Measurements from ENCODE around the gene CRYBG2. TPM values are rescaled to one million over a fixed set of nuclear protein-coding genes. Genes with fewer than 3 reads are reported as not detected.

The CRYBG2 gene
- total RNA-seq, 1 experiment from 2014 or later = 0.64 TPM

GRCh38 chr1:26357121-26357602 is 3.2 kb upstream of the CRYBG2 start:
- intact Hi-C loops (cut with micrococcal nuclease; ENCODE audit: unreplicated experiment) = no loop called here

GRCh38 chr1:26356106-26356505 is 2.2 kb upstream of the CRYBG2 start:
- TF ChIP-seq REST (IDR thresholded peaks at IDR 0.05; ENCODE audit: insufficient read depth in 1 of 2, low read depth in 2 of 2, low read length in 1 of 2) (no peak), SIN3A (IDR thresholded peaks at IDR 0.05; ENCODE audit: borderline replicate concordance, insufficient read depth, low read depth, low read length) (no peak), TCF7L2 (IDR thresholded peaks at IDR 0.05; ENCODE audit: low read depth, low read length) (no peak), CTCF (IDR thresholded peaks at IDR 0.05) (no peak), POLR2AphosphoS5 (IDR thresholded peaks at IDR 0.05; ENCODE audit: low read depth, low read length) (no peak)
- ATAC-seq (no peak), DNase-seq (ENCODE audit: low read depth, low spot score) (no peak)
- in situ Hi-C loops (cut with HindIII; ENCODE audit: low pct_unique_long_range_greater_than_20kb, low sequenced_read_pairs) (no loop called here), intact Hi-C loops (cut with micrococcal nuclease; ENCODE audit: unreplicated experiment) (no loop called here)
- Histone ChIP-seq H3K27me3 (ENCODE audit: control insufficient read depth, insufficient read depth, low read length) (no peaks in the 10 kb centered on the region), H3K4me3 (ENCODE audit: low read depth in 2 of 2, low read length in 2 of 2) (no peak overlapping the region), H3K36me3 (ENCODE audit: control insufficient read depth, insufficient read depth, low read length) (no peaks in the 10 kb centered on the region), H3K27ac (ENCODE audit: low read length) (no peak overlapping the region), H3K4me1 (ENCODE audit: control insufficient read depth, insufficient read depth, low read length) (peaks cover 5% of the 10 kb centered on the region; the same call in 1 of the 2 replicates), H3K9me3 (ENCODE audit: control insufficient read depth, insufficient read depth, low read depth, low read length) (no peaks in the 10 kb centered on the region)
- ChIA-PET CTCF (no interaction called here), POLR2A (no interaction called here)
- no TSS peak for BruUV-seq (replicated peaks)

More at GRCh38 chr1:26357121-26357602, 3.2 kb upstream of the CRYBG2 start:
- in situ Hi-C loops (cut with HindIII; ENCODE audit: low pct_unique_long_range_greater_than_20kb, low sequenced_read_pairs) = no loop called here
- no peaks in the 10 kb centered on the region for H3K36me3 ChIP-seq (ENCODE audit: control insufficient read depth, insufficient read depth, low read length)
- no peaks in the 10 kb centered on the region for H3K27me3 ChIP-seq (ENCODE audit: control insufficient read depth, insufficient read depth, low read length)
- no peaks in the 10 kb centered on the region for H3K9me3 ChIP-seq (ENCODE audit: control insufficient read depth, insufficient read depth, low read depth, low read length)
- no peak overlapping the region for H3K27ac ChIP-seq (ENCODE audit: low read length)
- no peaks in the 10 kb centered on the region; the same call in 1 of the 2 replicates for H3K4me1 ChIP-seq (ENCODE audit: control insufficient read depth, insufficient read depth, low read length)
- CTCF ChIA-PET = interaction anchor here (0.9 kb wide), 1 partner anchor 60 kb away, joined by 3 read pairs; no protein-coding TSS in a partner anchor
- ATAC-seq (no peak), DNase-seq (ENCODE audit: low read depth, low spot score) (no peak)
- POLR2A ChIA-PET = no interaction called here
- no peak for TF ChIP-seq TCF7L2 (IDR thresholded peaks at IDR 0.05; ENCODE audit: low read depth, low read length)
- TF ChIP-seq CTCF (IDR thresholded peaks at IDR 0.05) = no peak
- TF ChIP-seq POLR2AphosphoS5 (IDR thresholded peaks at IDR 0.05; ENCODE audit: low read depth, low read length) = no peak
- no peak for TF ChIP-seq SIN3A (IDR thresholded peaks at IDR 0.05; ENCODE audit: borderline replicate concordance, insufficient read depth, low read depth, low read length)
- TF ChIP-seq REST (IDR thresholded peaks at IDR 0.05; ENCODE audit: insufficient read depth in 1 of 2, low read depth in 2 of 2, low read length in 1 of 2) = no peak
- no peak overlapping the region for H3K4me3 ChIP-seq (ENCODE audit: low read depth in 2 of 2, low read length in 2 of 2)
- no TSS peak for BruUV-seq (replicated peaks)

Measured in Panc1 (cell line).